CD14-positive monocyte (primary cell): ENCODE results near the gene IFT20. TPM values are rescaled to one million over a fixed set of nuclear protein-coding genes. Genes with fewer than 3 reads are reported as not detected.

Experiments
- DNase-seq, 3 donors: peaks; one replicate each; pipeline ENCODE4 v3.0.0-alpha.2; 2011 to 2022
- H2AFZ ChIP-seq: 2 replicates; pipeline ENCODE4 v1.6.0; 2012; ENCODE audit warnings: mild to moderate bottlenecking, low read depth, low read length, inconsistent platforms; ENCODE audit not compliant: insufficient read depth, poor library complexity, severe bottlenecking
- H3K27ac ChIP-seq, 2 donors: 1 replicate in 1 of 2; 2 replicates in 1 of 2; pipeline ENCODE4 v1.5.1; 2012 to 2013; ENCODE audit warnings: low read length in 2 of 2, control low read depth in 1 of 2, inconsistent platforms in 1 of 2, low read depth in 1 of 2, mild to moderate bottlenecking in 1 of 2
- H3K27me3 ChIP-seq, 2 donors: one replicate each; pipeline versions ENCODE4 v1.6.0 to v1.6.1; 2011 to 2013; ENCODE audit warnings: low read length in 2 of 2; ENCODE audit not compliant: control insufficient read depth in 2 of 2, insufficient read depth in 2 of 2
- H3K36me3 ChIP-seq, 2 donors: replicated peaks in 1 of 2; 1 replicate in 1 of 2; 2 replicates in 1 of 2; pipeline versions ENCODE4 v1.5.1 to v1.6.1; 2012 to 2013; ENCODE audit warnings: low read length in 2 of 2, control low read depth in 1 of 2, inconsistent platforms in 1 of 2, mild to moderate bottlenecking in 1 of 2; ENCODE audit not compliant: insufficient read depth in 2 of 2, control insufficient read depth in 1 of 2
- H3K4me1 ChIP-seq, 2 donors: 1 replicate in 1 of 2; 2 replicates in 1 of 2; pipeline versions ENCODE4 v1.5.1 to v1.6.1; 2012 to 2013; ENCODE audit warnings: low read length in 2 of 2, control low read depth in 1 of 2, inconsistent platforms in 1 of 2, mild to moderate bottlenecking in 1 of 2, moderate library complexity in 1 of 2; ENCODE audit not compliant: insufficient read depth in 2 of 2, control insufficient read depth in 1 of 2
- H3K4me2 ChIP-seq: replicated peaks from 2 replicates; pipeline ENCODE3; 2012; ENCODE audit warnings: low read length, moderate library complexity, mild to moderate bottlenecking; ENCODE audit not compliant: poor library complexity, severe bottlenecking; ENCODE audit errors: extremely low read depth
- H3K4me3 ChIP-seq, 3 experiments: fragments of 200-600 bp in 1 of 3; sonication (generic) in 1 of 3; replicated peaks in 1 of 3; 1 replicate in 2 of 3; 2 replicates in 1 of 3; pipeline ENCODE4 v1.5.1; 2011 to 2013; ENCODE audit warnings: low read length in 3 of 3, mild to moderate bottlenecking in 3 of 3, control low read depth in 2 of 3, low read depth in 2 of 3, inconsistent platforms in 1 of 3, moderate library complexity in 1 of 3
- H3K79me2 ChIP-seq: 2 replicates; pipeline ENCODE4 v1.6.0; 2012; ENCODE audit warnings: mild to moderate bottlenecking, control low read depth, inconsistent platforms, low read length, moderate library complexity; ENCODE audit not compliant: insufficient read depth
- H3K9ac ChIP-seq: 2 replicates; pipeline ENCODE4 v1.6.0; 2017; ENCODE audit warnings: low read length, mild to moderate bottlenecking; ENCODE audit not compliant: insufficient read depth, poor library complexity, severe bottlenecking
- H3K9me3 ChIP-seq, 2 donors: replicated peaks in 1 of 2; 1 replicate in 1 of 2; 2 replicates in 1 of 2; pipeline versions ENCODE4 v1.5.1 to v1.6.1; 2012 to 2013; ENCODE audit warnings: low read length in 2 of 2, control low read depth in 1 of 2; ENCODE audit not compliant: control insufficient read depth in 1 of 2, insufficient read depth in 1 of 2
- H4K20me1 ChIP-seq: 2 replicates; pipeline ENCODE4 v1.6.0; 2012; ENCODE audit warnings: mild to moderate bottlenecking, low read length, control low read depth, moderate library complexity; ENCODE audit not compliant: insufficient read depth
- H3K27ac Mint-ChIP-seq, 7 donors: one replicate each; pipeline ENCODE4 v1.8.0; 2020; ENCODE audit warnings: mild to moderate bottlenecking in 7 of 7, mixed read lengths in 7 of 7, moderate library complexity in 6 of 7, inconsistent platforms in 2 of 7
- H3K27me3 Mint-ChIP-seq, 3 donors: one replicate each; pipeline ENCODE4 v1.8.0; 2021 to 2022; ENCODE audit warnings: low read depth in 3 of 3, mild to moderate bottlenecking in 3 of 3, mixed read lengths in 3 of 3, moderate library complexity in 3 of 3, inconsistent platforms in 1 of 3
- H3K36me3 Mint-ChIP-seq, 2 donors: one replicate each; pipeline ENCODE4 v1.8.0; 2020; ENCODE audit warnings: mixed read lengths in 2 of 2, inconsistent platforms in 1 of 2, mild to moderate bottlenecking in 1 of 2
- H3K4me1 Mint-ChIP-seq: one replicate; pipeline ENCODE4 v1.8.0; 2020; ENCODE audit warnings: mild to moderate bottlenecking, mixed read lengths
- H3K4me3 Mint-ChIP-seq, 2 donors: one replicate each; pipeline ENCODE4 v1.8.0; 2020; ENCODE audit warnings: mild to moderate bottlenecking in 2 of 2, mixed read lengths in 2 of 2, moderate library complexity in 1 of 2
- H3K9me3 Mint-ChIP-seq, 7 donors: one replicate each; pipeline ENCODE4 v1.8.0; 2020 to 2022; ENCODE audit warnings: mixed read lengths in 7 of 7, mild to moderate bottlenecking in 6 of 7, moderate library complexity in 6 of 7, inconsistent platforms in 2 of 7
- CTCF ChIP-seq: fragments of 200-600 bp; IDR thresholded peaks from one replicate; pipeline ENCODE4 v1.8.0; 2022; ENCODE audit warnings: antibody characterized with exemption, mild to moderate bottlenecking
- whole genome bisulfite sequencing: methylation state at CpG from one replicate; pipeline ENCODE4 v1.1.5; 2013; ENCODE audit warnings: missing lambda C conversion rate; ENCODE audit not compliant: insufficient coverage; 5-methylcytosine and 5-hydroxymethylcytosine counted together
- intact Hi-C, 2 donors: fragments of 100-400 bp; cut with micrococcal nuclease; formaldehyde crosslinking; loops; one replicate each; pipeline versions ENCODE4 v1.15.0 to v1.15.1; 2023
- polyA plus RNA-seq, 3 donors: library from polyadenylated mRNA; depleted of rRNA in 1 of 3; unstranded in 2 of 3; stranded (reverse) in 1 of 3; fragments of 300-500 nt in 2 of 3; fragments of >200 nt in 1 of 3; fragmentation: Illumina TruSeq in 2 of 3; gene quantifications; 1 replicate in 2 of 3; 2 replicates in 1 of 3; pipeline ENCODE4 v1.2.3, GENCODE V29; 2012 to 2021

The IFT20 gene
- polyA plus RNA-seq, 3 donors, result 61.1 to 79.1 (median 75.4) TPM

GRCh38 chr17:28327709-28328108 lies 7.6 kb downstream of the IFT20 start:
- Histone ChIP-seq H3K4me2 (no peak overlapping the region), H3K9me3 (no peaks in the 10 kb centered on the region), H2AFZ (no peak overlapping the region), H3K27ac (no peak overlapping the region), H3K4me3 (no peak overlapping the region), H3K27me3 (no peaks in the 10 kb centered on the region), H3K36me3 (peaks cover 42 to 67% of the 10 kb centered on the region in 2 donors), H3K9ac (no peak overlapping the region), H3K79me2 (peaks cover 25% of the 10 kb centered on the region), H3K4me1 (peaks cover 17 to 20% of the 10 kb centered on the region in 2 donors), H4K20me1 (no peaks in the 10 kb centered on the region)
- Mint-ChIP-seq H3K4me3 (no peak overlapping the region), H3K4me1 (peaks cover 20% of the 10 kb centered on the region), H3K9me3 (no peaks in the 10 kb centered on the region), H3K27ac (no peak overlapping the region), H3K27me3 (peaks cover 0 to 1% (median 0%) of the 10 kb centered on the region in 3 donors), H3K36me3 (peaks cover 51 to 68% of the 10 kb centered on the region in 2 donors)
- no peak for TF ChIP-seq CTCF
- no peak for DNase-seq
- intact Hi-C loops, result no loop called here
- 80% methylated on average over 1 of the region's 3 CpGs for WGBS

GRCh38 chr17:28327031-28327607 lies 8.2 kb downstream of the IFT20 start:
- no CpG with 5 or more reads among the region's 9 CpGs for WGBS
- Histone ChIP-seq H3K4me2 (no peak overlapping the region), H3K27me3 (no peaks in the 10 kb centered on the region), H3K4me3 (no peak overlapping the region), H3K27ac (no peak overlapping the region), H2AFZ (no peak overlapping the region), H3K79me2 (peaks cover 25% of the 10 kb centered on the region), H3K9ac (no peak overlapping the region), H4K20me1 (no peaks in the 10 kb centered on the region), H3K9me3 (no peaks in the 10 kb centered on the region), H3K36me3 (peaks cover 42 to 63% of the 10 kb centered on the region in 2 donors), H3K4me1 (peaks cover 17 to 20% of the 10 kb centered on the region in 2 donors)
- Mint-ChIP-seq H3K4me1 (peaks cover 18% of the 10 kb centered on the region), H3K36me3 (peaks cover 49 to 63% of the 10 kb centered on the region in 2 donors), H3K27ac (peak overlapping the region in 1 of 7 donors; percentile 32), H3K27me3 (no peaks in the 10 kb centered on the region), H3K4me3 (no peak overlapping the region), H3K9me3 (no peaks in the 10 kb centered on the region)
- TF ChIP-seq CTCF, result no peak
- DNase-seq, result no peak
- intact Hi-C loops, result no loop called here
